HL-60 (cell line): ENCODE data around the gene DNAH12.

Source experiments
- DNase-seq, 2 experiments: peaks; one replicate each; pipeline ENCODE4 v3.0.0-alpha.2; 2010 to 2020; ENCODE audit warnings: low read depth in 1 of 2, low spot score in 1 of 2
- H3K27ac ChIP-seq: fragments of 250-450 bp; sonication (Bioruptor Pico); replicated peaks from 2 replicates; pipeline ENCODE4 v1.5.1; 2020; ENCODE audit warnings: mild to moderate bottlenecking, moderate library complexity
- H3K27me3 ChIP-seq: fragments of 250-450 bp; sonication (Bioruptor Pico); 2 replicates; pipeline ENCODE4 v1.5.1; 2021; ENCODE audit warnings: mild to moderate bottlenecking, moderate library complexity; ENCODE audit not compliant: insufficient read depth, poor library complexity, severe bottlenecking
- H3K4me3 ChIP-seq: replicated peaks from 2 replicates; pipeline ENCODE4 v1.5.1; 2011; ENCODE audit warnings: mild to moderate bottlenecking, control low read depth, low read length; ENCODE audit not compliant: insufficient read depth
- CTCF ChIP-seq: IDR thresholded peaks from one replicate; pipeline ENCODE4 v1.5.1; 2011; ENCODE audit warnings: low read length, control low read depth, inconsistent platforms; ENCODE audit not compliant: insufficient read depth
- GABPA ChIP-seq: IDR thresholded peaks from 2 replicates; pipeline ENCODE4 v1.6.1; 2012; ENCODE audit warnings: low read depth
- POLR2AphosphoS5 ChIP-seq: IDR thresholded peaks from 2 replicates; pipeline ENCODE4 v1.6.1; 2012; ENCODE audit warnings: low read depth
- REST ChIP-seq: IDR thresholded peaks from 2 replicates; pipeline ENCODE4 v1.6.1; 2012; ENCODE audit warnings: low read depth; ENCODE audit not compliant: insufficient replicate concordance
- SPI1 ChIP-seq: IDR thresholded peaks from 2 replicates; pipeline ENCODE4 v1.6.1; 2012; ENCODE audit warnings: low read depth, mild to moderate bottlenecking, borderline replicate concordance

DNAH12 gene

GRCh38 chr3:57411715-57412114 lies 132.4 kb downstream of the DNAH12 start:
- no peak overlapping the region for H3K4me3 ChIP-seq
- TF ChIP-seq CTCF (no peak), REST (no peak), POLR2AphosphoS5 (no peak), GABPA (no peak), SPI1 (no peak)
- no peak overlapping the region for H3K27ac ChIP-seq
- peaks cover 6% of the 10 kb centered on the region for H3K27me3 ChIP-seq
- DNase-seq, result no peak

- DNase-seq, result no peak
- H3K27me3 ChIP-seq, result peaks cover 6% of the 10 kb centered on the region
- no peak overlapping the region for H3K4me3 ChIP-seq
- TF ChIP-seq SPI1 (no peak), CTCF (no peak), GABPA (no peak), REST (no peak), POLR2AphosphoS5 (no peak)
- H3K27ac ChIP-seq, result no peak overlapping the region
Observed at GRCh38 chr3:57409471-57409870, 134.7 kb downstream of the DNAH12 start.

- Histone ChIP-seq H3K4me3 (no peak overlapping the region), H3K27me3 (peaks cover 2% of the 10 kb centered on the region), H3K27ac (no peak overlapping the region)
- TF ChIP-seq POLR2AphosphoS5, result no peak
- no peak for TF ChIP-seq GABPA
- no peak for TF ChIP-seq CTCF
- TF ChIP-seq SPI1, result no peak
- TF ChIP-seq REST, result no peak
- DNase-seq, result no peak
Observed at GRCh38 chr3:57402675-57403074, 141.5 kb downstream of the DNAH12 start.
